ENCODE data around the gene FBXL4.

The FBXL4 gene

GRCh38 chr6:98937351-98937750, 10.4 kb downstream of the FBXL4 start:
- TF ChIP-seq CTCF (conservative IDR thresholded peaks at IDR 0.05; ENCODE audit: low read length) = no peak
- no peak overlapping the region for H3K4me3 ChIP-seq (ENCODE audit: low read length)
- DNase-seq (ENCODE audit: low read depth) = no peak

GRCh38 chr6:98932381-98932780, 15.4 kb downstream of the FBXL4 start:
- no peak for TF ChIP-seq CTCF (conservative IDR thresholded peaks at IDR 0.05; ENCODE audit: low read length)
- no peak for DNase-seq (ENCODE audit: low read depth)
- no peak overlapping the region for H3K4me3 ChIP-seq (ENCODE audit: low read length)

GRCh38 chr6:98931696-98932095, 16.1 kb downstream of the FBXL4 start:
- H3K4me3 ChIP-seq (ENCODE audit: low read length) = no peak overlapping the region
- TF ChIP-seq CTCF (conservative IDR thresholded peaks at IDR 0.05; ENCODE audit: low read length) = no peak
- DNase-seq (ENCODE audit: low read depth) = no peak

DNA sequence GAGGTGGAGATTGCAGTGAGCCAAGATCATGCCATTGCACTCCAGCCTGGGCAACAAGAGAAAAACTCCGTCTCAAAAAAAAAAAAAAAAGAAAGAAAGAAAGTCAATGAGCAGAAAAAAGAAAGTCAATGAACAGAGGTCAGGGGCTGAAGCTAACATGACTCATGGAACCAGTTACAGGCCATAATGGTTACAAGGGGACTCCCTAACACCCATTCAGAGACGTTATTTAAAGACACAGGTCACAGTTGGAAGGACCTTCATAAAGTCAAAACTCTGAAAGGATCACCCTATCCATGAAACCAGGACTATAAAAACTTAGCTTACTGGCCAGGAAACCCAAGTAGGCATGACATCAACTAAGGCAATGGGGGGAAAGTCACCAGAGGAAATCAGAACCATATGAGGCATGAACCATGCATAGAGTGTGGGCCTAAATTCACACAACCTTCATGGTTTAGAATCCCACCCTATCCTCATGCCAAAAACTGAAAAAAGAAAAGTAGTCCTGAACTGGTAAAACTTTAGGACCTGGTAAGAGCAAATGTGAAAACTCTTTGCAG, 18.2 kb downstream of the FBXL4 start:
- H3K4me3 ChIP-seq (ENCODE audit: low read length) = no peak overlapping the region
- DNase-seq (ENCODE audit: low read depth) = peak; percentile 9
- no peak for TF ChIP-seq CTCF (conservative IDR thresholded peaks at IDR 0.05; ENCODE audit: low read length)

- TF ChIP-seq CTCF (conservative IDR thresholded peaks at IDR 0.05; ENCODE audit: low read length) = no peak
These were observed 19.1 kb downstream of the FBXL4 start for GRCh38 chr6:98928688-98929087.

GRCh38 chr6:98927534-98927933, 20.2 kb downstream of the FBXL4 start:
- TF ChIP-seq CTCF (conservative IDR thresholded peaks at IDR 0.05; ENCODE audit: low read length) = no peak
- no peak overlapping the region for H3K4me3 ChIP-seq (ENCODE audit: low read length)
- DNase-seq (ENCODE audit: low read depth) = no peak

More at GRCh38 chr6:98928688-98929087, 19.1 kb downstream of the FBXL4 start:
- DNase-seq (ENCODE audit: low read depth) = no peak
- H3K4me3 ChIP-seq (ENCODE audit: low read length) = no peak overlapping the region

DNA sequence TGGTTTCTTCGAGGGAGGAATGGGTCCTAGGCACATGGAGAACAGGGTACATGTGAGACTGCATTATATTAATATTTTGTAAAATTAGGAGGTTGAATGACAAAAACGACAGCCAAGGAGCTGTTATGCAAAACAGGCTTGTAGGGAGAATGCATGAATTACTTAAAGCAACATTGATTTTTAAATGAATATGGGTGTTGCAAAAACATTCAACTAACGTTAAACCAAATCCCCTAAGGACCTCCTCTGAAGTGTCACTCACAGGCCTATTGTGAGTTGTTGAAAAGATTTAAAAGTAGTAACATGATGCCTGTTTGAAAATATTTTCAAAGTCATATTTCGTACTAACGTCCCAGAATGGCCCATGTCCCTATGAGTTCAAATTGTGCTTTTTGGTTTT, 21.9 kb downstream of the FBXL4 start:
- no peak for TF ChIP-seq CTCF (conservative IDR thresholded peaks at IDR 0.05; ENCODE audit: low read length)
- H3K4me3 ChIP-seq (ENCODE audit: low read length) = no peak overlapping the region
- no peak for DNase-seq (ENCODE audit: low read depth)

Data from AG10803 (cell line).